Epithelial cell of esophagus (primary cell): ENCODE measurements around the gene METTL22.
A peak's percentile ranks its signal among the peaks of the same experiment; 100 is the strongest.

Experiments
- DNase-seq: peaks from one replicate; pipeline ENCODE4 v3.0.0; 2010; ENCODE audit warnings: low read depth
- H3K4me3 ChIP-seq: 2 replicates; pipeline ENCODE4 v1.5.1; 2011; ENCODE audit warnings: mild to moderate bottlenecking, low read length, control low read depth
- TF ChIP-seq, protein P1 (sequence below): IDR thresholded peaks from 2 replicates; pipeline ENCODE4 v1.5.1; 2011; ENCODE audit warnings: low read depth, mild to moderate bottlenecking, low read length, control low read depth, inconsistent platforms; ENCODE audit not compliant: insufficient read depth; ENCODE audit errors: missing control alignments

The METTL22 gene

DNA sequence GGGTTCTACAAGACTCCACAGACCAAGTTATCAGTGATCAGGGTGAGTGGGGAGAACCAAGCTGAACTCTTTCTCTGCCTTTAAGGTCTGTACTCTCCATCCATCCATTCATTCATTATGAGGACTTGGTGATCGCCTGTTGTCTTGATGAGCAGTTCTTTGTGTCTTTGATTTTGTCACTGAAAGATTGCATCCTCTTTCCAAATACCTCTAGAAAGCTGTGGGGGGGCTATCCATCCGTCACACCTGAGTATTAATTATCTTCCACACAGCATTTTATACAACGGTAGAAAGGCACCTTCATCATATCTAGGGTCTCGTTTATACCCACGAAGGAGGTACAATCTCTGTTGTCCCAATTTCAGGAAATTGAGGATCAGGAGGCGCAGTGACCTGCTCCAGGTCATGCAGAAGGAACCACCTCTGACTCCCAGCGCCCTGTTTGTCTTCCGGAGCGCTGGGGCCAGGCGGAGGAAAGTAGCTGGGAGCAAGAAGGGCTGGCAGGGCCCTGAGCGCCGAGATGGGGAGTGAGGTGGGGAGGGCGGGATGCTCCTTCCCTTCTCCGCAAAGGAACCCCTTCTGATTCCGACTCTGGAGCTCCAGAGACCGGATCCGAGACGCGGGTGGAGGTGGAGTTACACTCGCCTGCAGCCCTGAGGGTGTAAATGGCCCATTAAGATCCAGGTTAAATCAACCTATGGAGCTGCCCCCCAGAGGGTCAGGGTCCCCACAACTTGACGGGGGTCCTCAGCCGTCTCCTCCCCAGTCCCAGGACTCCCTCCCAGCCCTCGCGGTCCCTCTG, 52.3 kb downstream of the METTL22 start:
- TF ChIP-seq, protein P1, sequence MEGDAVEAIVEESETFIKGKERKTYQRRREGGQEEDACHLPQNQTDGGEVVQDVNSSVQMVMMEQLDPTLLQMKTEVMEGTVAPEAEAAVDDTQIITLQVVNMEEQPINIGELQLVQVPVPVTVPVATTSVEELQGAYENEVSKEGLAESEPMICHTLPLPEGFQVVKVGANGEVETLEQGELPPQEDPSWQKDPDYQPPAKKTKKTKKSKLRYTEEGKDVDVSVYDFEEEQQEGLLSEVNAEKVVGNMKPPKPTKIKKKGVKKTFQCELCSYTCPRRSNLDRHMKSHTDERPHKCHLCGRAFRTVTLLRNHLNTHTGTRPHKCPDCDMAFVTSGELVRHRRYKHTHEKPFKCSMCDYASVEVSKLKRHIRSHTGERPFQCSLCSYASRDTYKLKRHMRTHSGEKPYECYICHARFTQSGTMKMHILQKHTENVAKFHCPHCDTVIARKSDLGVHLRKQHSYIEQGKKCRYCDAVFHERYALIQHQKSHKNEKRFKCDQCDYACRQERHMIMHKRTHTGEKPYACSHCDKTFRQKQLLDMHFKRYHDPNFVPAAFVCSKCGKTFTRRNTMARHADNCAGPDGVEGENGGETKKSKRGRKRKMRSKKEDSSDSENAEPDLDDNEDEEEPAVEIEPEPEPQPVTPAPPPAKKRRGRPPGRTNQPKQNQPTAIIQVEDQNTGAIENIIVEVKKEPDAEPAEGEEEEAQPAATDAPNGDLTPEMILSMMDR: no peak
- peak overlapping the region; percentile 41 for H3K4me3 ChIP-seq
- no peak for DNase-seq

DNA sequence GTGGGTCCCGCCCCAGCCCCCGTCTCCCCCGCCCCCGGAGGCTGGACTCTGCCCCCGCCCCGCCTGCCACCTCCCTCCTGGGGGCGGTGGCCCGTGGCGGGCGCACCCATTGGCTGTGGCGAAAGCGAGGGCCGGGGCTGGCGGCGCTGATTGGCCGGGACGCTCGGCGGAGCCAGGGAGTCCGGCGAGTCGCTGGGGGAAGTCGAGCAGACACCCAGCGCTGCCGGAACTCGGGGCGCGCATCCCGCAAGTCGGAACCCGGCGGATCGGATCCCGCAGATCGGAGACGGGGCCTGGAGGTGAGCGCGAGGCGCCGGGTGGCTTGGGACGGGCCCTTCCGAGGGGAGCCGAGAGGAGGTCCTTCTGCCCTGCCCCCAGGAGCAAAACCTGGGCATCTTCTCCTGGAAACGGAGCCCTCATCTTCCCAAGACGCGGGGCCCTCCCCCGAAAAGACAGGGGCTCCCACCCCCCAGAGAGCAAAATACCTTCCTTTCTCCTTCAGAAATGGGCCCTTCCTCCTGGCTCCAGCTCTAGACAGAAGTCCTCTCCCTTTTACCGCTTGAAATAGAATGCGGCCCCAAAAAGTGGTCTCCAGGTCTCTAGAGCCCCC, 53.0 kb downstream of the METTL22 start, which contains the start of gene ABAT:
ABAT (plus strand) TSS at position 205 of the 610 bp plus-strand sequence. CDS start 61,123 bp downstream, outside the sequence.
- DNase-seq: peak; percentile 88
- TF ChIP-seq, protein P1: no peak
- peak within 1 kb of the TSS; percentile 52 for H3K4me3 ChIP-seq

DNA sequence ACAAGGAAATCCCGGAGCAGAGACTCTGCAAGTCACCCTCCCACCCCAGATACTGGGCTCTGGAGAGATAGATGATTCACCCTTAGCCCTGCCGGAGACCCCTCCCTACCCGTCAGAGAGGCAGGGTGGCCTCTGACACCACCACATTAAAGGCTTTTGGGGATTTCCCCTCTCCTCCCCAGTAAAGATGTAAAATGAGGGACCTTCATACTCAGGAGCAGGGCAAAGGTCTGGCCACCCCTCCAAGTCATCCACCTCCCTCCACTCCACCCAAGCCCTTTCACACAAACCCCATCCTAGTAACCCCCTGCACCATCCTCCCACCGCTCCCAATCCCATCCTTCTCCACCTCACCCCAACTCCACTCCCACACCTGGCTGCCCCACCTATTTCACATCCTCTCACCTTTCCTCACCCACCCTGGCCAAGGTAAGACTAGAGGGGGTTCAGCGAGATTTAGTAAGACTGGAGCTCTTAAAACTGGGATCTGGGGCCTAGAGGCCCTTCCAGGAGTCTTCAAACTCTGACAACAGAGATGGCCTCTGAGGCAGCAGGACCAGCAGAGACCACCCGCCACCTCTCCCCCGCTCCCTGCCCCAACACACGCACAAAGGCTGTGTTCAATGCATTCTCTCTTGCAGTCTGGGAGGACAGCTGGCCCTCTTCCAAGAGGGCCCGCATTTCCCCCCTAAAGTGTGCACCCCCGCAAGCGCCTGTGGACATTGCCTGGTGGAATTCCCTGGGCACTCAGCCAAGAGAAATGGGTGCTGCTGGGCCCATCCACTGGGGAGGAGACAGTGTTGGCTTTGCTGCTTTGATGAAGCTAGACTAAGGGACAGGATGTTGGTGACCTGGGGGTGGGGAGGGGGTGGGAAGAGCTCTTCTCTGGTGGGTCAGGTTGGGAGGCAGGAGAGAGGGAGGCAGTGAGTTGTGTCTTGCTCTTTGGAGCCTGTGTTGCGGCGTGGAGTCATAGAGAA, 54.0 kb downstream of the METTL22 start:
- H3K4me3 ChIP-seq: no peak overlapping the region
- TF ChIP-seq, protein P1: no peak
- peak; percentile 21 for DNase-seq

DNA sequence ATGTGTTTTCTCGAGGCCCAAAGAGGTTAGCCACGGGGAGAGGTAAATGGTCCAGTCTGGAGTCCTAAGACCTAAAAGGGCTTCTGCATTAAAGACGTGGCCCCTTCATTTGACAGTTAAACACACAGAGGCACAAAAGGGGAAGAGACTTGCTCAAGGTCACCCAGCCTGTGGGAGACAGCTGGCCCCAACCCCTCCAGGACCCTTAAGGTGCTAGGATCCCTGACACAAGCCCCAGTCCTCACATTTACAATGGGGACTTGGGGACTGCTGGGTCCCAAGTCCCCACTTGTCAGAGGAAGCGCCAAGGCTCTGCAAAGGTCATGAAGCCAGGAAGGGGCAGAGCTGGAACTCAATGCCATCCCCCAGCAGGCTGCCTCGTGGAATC, 54.7 kb downstream of the METTL22 start:
- no peak for DNase-seq
- TF ChIP-seq, protein P1: no peak
- no peak overlapping the region for H3K4me3 ChIP-seq

DNA sequence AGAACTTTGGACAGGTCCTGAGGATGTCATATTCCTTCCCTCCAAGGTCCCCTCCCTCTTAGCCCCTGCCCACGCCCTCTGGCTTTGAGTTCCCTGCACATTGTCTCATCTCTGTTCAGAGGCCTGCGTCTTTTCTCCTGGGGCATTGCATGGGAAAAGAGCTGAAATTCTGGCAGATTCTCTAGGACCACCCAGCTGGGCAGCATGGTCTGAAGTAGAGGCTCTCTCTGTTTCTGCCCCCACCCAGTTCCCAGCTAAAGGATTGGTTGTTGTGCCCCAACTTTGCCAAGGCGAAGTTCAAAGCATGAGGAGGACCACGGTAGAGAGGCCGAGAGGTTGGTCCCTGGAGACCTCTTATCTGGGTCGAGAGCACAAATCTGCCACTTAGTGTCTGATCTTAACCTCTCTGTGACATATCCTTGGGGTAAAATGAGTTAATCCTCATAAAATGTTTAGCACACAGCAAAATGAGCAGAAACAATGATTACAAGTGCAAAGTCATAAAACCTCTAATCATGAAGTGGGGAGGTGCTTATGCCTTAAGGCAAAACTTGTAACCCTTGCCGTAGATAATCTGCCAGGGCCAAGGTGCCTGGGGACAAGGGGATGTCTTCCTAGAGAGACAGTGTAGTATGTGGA, 55.4 kb downstream of the METTL22 start:
- DNase-seq: no peak
- TF ChIP-seq, protein P1: no peak
- H3K4me3 ChIP-seq: no peak overlapping the region

DNA sequence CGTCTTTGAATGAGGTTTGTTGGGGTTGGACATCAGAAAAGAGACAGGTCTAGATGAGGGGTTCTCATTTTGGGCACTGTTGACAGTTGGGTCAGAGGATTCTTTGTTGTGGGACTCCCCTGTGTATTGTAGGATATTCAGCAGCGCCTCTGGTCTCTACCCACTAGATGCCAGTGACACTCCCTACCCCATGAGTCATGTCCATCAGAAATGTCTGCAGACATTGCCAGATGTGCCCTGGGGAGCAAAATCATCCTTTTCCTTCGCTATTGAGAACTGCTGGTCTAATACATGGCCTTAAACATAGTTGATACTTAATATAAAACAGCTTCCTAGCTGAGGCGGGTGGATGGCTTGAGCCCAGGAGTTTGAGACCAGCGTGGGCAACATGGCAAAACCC, 56.0 kb downstream of the METTL22 start:
- no peak overlapping the region for H3K4me3 ChIP-seq
- DNase-seq: peak; percentile 87
- TF ChIP-seq, protein P1: no peak
